GDM1 (cell line): ENCODE data around the gene MX2.
"Not testable (repeated sequence)": the region's sequence is repeated elsewhere in the genome, so short reads cannot be mapped to it uniquely, and the experiment has no call there.

ENCODE experiments used
- DNase-seq: peaks from one replicate; lab custom pipeline; 2025; lab: John Stamatoyannopoulos, UW

The MX2 gene

GRCh38 chr21:41387042-41387819, 25.4 kb downstream of the MX2 start:
- DNase-seq, result no peak

GRCh38 chr21:41387824-41388223, 26.0 kb downstream of the MX2 start:
- DNase-seq, result no peak

- DNase-seq, result no peak
Observed at GRCh38 chr21:41388259-41388658, 26.4 kb downstream of the MX2 start.

GRCh38 chr21:41390043-41390639, 28.3 kb downstream of the MX2 start:
- DNase-seq, result no peak

GRCh38 chr21:41393876-41394465, 32.1 kb downstream of the MX2 start:
- no peak for DNase-seq

GRCh38 chr21:41396558-41397075, 34.8 kb downstream of the MX2 start:
- peak; percentile 70 for DNase-seq

- DNase-seq, result no peak
Observed at GRCh38 chr21:41397471-41397891, 35.7 kb downstream of the MX2 start.

DNA sequence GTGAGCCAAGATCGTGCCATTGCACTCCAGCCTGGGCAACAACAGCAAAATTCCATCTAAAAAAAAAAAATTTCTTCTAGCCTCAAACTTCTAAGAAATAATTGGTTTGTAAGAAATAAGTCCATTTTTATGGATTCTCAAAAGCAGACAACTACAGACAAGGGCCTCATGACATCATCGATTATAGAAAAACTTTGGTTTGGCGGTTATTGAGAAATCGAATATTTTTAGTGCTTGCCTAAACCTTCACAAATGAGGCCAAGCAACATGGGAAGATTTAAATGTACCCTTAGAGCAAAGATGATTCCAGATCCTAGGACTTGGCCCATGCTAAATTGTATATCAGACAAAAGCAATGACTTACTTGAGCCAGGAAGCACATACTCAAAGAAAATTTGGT, 36.4 kb downstream of the MX2 start:
- DNase-seq, result no peak

- DNase-seq, result no peak
Observed at GRCh38 chr21:41398831-41399230, 37.0 kb downstream of the MX2 start.

- no peak for DNase-seq
Observed at GRCh38 chr21:41399246-41399800, 37.5 kb downstream of the MX2 start.

- no peak for DNase-seq
Observed at GRCh38 chr21:41402231-41402630, 40.4 kb downstream of the MX2 start.

DNA sequence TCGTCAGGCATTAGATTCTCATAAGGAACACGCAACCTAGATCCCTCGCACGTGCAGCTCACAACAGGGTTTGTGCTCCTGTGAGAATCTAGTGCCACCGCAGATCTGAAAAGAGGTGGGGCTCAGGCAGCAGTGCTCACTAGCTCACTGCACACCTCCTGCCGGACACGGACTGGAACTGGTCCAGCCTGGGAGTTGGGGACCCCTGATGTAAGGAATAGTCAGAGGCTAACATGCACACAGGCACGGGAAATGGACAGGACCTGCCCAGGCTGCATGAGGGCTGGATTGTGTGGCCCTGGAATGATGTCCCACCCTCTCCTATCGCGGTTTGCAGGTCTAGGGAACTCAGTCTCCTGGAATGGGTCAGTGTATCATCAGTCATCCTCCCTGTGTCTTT, 41.0 kb downstream of the MX2 start:
- no peak for DNase-seq

DNA sequence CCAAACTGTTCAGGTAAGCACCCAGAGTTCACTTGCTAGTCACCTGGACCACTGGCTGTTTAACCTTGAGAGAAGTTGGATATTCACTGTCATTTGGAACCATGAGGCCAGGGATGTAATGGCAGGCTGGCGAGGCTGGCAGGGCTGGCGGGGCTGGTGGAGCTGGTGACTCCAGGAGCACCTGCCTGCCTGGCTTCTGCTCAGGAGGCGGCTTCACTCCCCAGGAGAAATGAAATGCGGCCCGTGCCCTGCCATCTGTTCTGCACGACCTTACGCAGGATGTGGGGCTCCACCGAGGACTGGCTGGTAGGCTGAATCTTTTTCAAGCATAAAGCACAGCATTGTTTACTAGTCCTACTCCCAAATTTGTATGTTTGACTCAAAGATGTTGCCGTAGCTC, 41.5 kb downstream of the MX2 start:
- DNase-seq, result no peak

- no peak for DNase-seq
Observed at GRCh38 chr21:41403966-41404365, 42.1 kb downstream of the MX2 start.

- no peak for DNase-seq
Observed at GRCh38 chr21:41405321-41405720, 43.5 kb downstream of the MX2 start.

DNA sequence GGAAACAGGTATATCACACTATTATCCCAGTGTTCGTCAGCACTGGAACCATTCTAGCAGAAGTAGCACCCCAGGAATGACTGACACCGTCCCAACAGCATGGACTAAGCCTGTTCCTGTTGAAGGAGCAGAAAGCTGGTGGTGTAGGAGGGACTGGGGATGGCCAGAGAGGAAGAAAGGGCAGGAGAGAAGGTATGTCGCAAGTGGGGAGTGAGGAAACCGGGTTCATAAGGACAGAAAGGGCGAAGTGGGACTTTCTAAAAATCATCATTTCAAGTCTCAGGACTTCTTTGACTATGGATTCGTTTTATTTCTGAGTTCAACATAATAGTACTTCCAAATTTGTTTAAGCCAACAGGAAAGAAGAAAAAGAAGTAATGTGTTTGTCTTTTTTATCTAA, 44.5 kb downstream of the MX2 start:
- DNase-seq, result no peak

- DNase-seq, result no peak
Observed at GRCh38 chr21:41407541-41408460, 46.0 kb downstream of the MX2 start.

- DNase-seq, result no peak
Observed at GRCh38 chr21:41410361-41410760, 48.5 kb downstream of the MX2 start.

GRCh38 chr21:41410767-41411448, 49.1 kb downstream of the MX2 start:
- no peak for DNase-seq

- no peak for DNase-seq
Observed at GRCh38 chr21:41411449-41412089, 49.7 kb downstream of the MX2 start.

DNA sequence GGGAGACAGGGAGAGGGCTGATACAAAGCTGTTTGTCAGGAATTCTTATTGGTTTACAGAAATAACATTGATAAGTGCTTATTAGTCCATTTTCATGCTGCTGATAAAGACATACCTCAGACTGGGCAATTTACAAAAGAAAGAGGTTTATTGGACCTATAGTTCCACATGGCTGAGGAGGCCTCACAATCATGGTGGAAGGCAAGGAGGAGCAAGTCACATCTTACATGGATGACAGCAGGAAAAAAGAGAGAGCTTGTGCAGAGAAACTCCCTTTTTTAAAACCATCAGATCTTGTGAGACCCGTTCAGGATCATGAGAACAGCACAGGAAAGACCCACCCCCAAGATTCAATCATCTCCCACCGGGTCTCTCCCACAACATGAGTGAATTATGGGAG, 55.7 kb downstream of the MX2 start:
- DNase-seq, result not testable (repeated sequence)
